Ammon's horn (tissue), 1 donor: ENCODE results near the gene C10orf105.

Experiments
- DNase-seq: peaks from one replicate; pipeline ENCODE4 v3.0.0-alpha.2; 2016; ENCODE audit warnings: low spot score

C10orf105 gene

GRCh38 chr10:71716426-71716825 lies 3.2 kb downstream of the C10orf105 start:
- no peak for DNase-seq

GRCh38 chr10:71715860-71716259 lies 3.7 kb downstream of the C10orf105 start:
- DNase-seq, result no peak

DNA sequence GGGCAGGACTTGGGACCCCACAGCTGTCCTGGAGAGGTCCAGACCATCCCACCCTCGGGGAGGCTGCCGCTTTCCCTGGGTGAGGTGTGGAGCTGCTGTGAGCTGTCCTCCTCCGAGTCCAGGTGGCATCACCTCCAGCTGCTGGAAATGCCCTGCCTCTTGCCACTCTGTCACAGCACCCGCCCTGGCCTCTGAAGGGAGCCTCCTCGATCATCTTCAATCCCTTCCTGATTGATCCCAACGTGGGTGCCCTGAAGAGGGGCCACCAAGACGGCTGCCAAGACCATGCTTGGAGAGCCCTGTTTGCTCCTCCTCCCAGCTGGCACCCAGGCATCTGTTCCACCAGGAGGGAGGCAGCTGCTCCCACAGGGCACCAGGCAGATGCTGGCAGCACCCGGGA lies 4.6 kb downstream of the C10orf105 start:
- no peak for DNase-seq

- DNase-seq, result no peak
Measured at GRCh38 chr10:71714592-71714991, 5.0 kb downstream of the C10orf105 start.

DNA sequence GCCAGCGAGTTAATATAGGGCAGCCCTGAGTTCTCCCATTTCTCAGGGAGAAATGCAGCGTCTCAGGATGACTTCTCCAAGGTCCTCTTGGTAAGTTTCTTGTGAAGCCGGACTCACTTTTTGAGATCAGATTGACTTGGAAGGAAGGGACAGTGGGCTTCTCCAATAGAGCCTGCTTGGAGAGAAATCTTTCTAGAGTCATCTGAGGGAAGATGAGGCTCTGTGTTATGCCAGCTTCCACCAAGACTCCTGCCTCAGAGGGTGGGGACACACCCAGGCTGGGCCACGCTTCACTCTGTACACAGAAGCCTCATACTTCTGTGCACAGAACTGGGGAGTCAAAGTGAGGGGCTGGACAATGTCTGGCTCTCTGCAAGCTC lies 5.6 kb downstream of the C10orf105 start:
- DNase-seq, result no peak

DNA sequence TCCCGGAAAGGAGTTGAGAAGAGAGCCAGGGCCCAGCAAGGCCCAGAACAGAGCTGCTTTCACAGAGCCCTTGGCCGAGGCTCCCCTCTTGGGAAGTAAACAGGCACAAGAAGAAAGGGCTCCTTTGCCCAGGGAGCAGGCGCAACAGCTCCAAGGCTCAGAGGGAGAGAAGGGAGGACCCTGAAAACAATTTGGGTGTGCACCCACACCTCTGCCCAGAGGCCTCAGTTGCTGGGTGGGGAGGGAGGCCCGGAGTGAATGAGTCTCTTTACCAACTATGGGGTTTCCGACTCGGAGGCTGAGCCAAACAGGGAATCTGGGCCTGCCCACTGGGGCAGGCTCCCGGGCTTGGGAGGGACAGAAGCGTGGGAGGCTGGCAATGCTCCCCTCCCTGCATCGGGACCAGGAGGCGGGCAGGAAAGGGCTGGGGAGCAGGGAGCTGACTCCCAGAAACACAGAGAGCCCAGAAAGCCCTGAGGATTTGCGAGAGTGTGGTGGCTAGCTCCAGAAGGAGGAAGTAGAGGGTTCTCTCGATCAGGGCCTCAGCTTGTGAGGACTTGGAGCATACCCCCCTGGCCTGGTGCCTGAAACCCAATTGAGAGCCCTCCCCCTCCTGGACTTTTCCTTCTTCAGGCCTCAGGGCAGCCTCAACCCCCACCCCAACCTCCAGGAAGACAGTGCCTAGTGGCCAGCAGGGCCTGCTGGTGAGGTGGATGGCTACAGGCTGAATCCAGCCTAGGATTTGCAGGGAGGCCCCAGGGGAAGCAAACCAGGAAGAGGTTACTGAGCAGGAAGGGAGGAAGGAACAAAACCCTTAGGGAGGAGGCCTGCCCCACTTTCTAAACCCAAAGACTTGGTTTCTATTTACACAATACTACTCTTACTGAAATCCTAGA lies 6.2 kb downstream of the C10orf105 start:
- DNase-seq, result peak; percentile 91

- peak; percentile 27 for DNase-seq
Measured at GRCh38 chr10:71712572-71713134, 6.9 kb downstream of the C10orf105 start.

DNA sequence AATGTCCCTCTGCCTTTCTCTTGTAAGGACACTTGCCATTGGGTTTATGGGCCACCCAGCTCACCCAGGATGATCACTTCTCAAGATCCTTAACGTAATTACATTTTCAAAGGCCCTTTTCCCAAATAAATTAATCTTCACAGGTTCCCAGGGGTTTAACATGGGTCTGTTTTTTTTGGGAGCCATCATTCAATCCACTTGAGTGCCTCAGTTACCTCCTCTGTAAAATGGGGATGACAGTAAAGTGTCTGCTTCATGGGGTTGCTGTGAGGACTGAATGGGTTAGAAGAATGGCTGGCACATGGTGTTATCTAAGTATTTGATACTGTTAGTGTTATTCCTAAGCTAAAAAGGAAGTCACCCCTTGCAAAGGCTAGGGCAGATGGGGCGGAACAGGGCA lies 7.4 kb downstream of the C10orf105 start:
- DNase-seq, result no peak

DNA sequence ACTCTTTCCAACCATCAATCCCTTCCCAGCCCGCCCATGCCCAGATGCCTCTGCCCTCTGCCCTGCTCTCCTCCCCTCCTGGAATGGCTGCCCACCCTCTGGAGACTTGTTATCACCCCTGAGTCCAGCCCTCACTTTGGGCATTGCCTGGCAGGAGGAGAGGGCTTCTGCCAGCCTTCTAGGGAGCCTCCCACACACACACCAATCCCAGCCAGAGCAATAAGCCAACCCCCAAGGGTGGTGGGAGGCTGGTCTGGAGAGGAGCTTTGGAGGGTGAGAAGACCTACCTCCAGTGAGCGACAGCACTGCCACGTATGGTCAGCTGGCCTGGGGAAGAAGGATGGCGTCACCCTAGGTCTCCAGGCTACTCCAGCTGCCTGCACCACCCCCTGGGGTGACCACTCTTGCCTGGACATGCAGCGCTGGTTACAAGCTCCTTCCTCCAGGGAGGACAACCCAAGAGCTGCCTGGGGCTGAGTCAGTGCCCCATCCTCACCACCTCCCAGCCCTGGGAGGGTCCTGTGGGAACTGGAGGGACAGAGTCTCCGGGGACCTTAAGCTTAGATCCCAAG lies 8.4 kb downstream of the C10orf105 start:
- DNase-seq, result no peak

- no peak for DNase-seq
Measured at GRCh38 chr10:71710519-71710918, 9.1 kb downstream of the C10orf105 start.

GRCh38 chr10:71708897-71709882 lies 10.4 kb downstream of the C10orf105 start:
- DNase-seq, result no peak

DNA sequence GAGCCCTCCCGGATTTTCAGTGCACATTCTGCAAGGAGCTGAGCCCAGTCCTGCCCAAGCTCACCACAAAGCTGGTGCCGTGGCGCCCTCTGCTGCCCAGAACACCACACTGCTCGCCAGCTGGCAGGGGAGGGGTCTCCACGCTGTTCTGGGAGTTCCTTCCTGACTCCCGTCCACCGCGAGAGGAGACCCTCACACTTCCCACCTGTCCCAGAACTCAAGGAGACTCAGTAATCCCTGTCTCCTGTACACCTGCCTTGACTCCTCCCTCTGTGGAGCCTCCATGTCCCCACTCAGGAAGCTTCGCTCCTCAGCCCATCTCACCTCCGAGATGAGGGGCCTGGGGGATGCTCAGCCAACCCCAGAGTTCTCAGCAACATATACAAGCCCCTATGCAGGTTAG lies 11.3 kb downstream of the C10orf105 start:
- peak; percentile 79 for DNase-seq

- no peak for DNase-seq
Measured at GRCh38 chr10:71707240-71707789, 12.3 kb downstream of the C10orf105 start.

GRCh38 chr10:71706216-71707121 lies 13.1 kb downstream of the C10orf105 start:
- DNase-seq, result no peak

DNA sequence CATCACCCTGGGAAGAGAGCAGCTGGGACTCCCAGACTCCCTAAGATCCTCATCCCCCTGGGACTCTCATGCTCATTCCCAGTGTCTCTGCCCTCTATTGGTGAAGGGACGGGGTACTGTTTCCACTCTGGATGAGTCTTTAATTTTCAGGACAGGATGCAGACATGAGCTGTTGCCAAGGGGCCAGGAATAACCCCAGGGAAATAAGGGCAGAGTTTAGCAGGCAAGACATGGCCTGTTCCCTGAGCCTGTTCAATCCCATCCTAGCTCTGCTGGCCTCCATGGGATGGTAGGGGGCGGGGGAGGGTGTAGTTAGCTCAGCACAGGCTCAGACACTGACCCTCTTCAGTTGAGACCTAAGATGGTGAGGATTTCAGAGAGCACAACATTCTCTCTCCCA lies 14.0 kb downstream of the C10orf105 start:
- DNase-seq, result no peak

DNA sequence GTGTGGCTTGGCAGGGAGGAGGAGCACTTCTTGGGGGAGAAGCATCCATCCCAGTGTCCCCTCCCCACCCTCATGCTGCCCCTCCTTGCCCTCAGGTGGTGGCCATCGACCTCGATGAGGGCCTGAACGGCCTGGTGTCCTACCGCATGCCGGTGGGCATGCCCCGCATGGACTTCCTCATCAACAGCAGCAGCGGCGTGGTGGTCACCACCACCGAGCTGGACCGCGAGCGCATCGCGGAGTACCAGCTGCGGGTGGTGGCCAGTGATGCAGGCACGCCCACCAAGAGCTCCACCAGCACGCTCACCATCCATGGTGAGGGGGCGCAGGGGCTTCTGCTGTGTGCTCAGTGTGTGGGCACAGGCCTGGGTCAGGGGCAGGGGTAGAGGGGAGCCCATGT lies 14.8 kb downstream of the C10orf105 start:
- no peak for DNase-seq

GRCh38 chr10:71703577-71703976 lies 16.0 kb downstream of the C10orf105 start:
- no peak for DNase-seq

DNA sequence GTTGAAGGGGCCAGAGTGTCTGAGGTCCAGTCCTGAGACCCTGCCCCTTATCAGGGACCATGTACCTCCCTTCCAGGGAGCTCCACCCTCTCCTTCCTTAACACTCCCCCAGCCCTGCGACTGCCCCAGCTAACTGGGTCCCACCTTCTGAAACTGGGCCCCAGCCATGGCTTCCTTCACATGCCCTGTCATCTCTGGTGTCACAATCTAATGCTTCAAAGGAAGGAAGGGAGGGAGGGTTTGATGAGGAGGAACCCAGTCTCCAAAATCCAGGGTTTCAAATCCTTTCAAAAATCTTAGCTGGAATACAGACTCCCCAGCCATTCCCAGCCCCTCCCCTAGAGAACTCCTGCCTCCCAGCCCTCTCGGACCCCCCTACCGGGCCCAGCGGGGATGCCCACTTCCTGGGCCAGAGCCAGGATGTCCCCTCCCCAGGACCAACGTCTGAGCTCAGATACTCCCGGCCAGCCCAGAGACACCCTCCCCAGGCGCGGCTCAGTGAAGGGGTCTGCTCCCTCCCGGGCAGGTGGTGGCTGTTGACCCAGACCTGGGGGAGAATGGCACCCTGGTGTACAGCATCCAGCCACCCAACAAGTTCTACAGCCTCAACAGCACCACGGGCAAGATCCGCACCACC lies 18.0 kb downstream of the C10orf105 start:
- DNase-seq, result no peak

DNA sequence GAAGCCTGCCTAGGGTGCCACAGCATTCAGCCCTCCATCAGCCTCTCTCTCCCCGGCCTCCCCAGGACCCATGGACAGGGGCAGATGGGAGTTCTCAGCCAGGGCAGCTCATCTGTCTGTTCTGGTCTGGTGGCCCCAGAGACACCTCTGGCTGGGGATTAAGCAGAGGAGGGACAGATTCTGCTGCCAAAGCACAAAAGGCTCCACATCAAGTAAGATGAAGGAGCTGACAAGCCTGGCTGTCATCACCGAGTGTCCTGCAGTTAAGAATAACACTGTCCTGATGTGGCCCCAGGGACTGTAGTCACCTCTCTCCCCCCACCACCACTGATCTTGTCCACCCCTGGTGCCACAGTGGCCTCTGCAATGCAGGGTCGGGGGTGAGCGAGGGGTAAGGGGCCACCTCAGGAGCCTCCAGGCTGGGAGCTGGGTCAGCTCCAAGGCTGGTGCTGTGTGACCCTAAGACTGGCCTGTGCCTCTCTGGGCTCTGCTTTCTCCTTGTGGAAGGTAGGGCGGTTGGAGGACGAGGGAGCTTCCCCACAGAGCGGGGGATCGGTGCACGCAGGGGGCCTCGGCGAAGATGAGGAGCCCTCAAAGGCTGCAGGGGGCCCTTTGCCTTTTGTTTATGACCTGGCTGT lies 18.7 kb downstream of the C10orf105 start:
- DNase-seq, result no peak

DNA sequence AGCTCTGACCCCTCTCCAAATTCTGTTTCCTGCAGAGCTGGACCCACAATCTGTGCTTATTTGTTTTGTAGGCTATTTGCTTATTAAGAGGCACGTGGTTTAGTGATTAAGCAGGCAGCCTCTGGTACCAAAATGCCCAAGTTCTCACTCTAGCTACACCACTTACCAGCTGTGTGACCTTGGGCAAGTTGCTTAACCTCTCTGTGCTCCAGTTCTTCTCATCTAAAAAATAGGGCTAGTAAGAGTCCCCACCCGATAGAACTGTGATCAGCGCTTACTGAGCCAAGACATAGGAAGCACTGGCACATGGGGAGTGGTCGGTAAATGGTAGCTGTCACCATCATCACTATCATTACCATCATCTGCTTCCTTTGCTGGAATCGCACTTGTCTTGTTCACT lies 20.8 kb downstream of the C10orf105 start:
- no peak for DNase-seq
